Omental fat pad (tissue), 4 donors: ENCODE results near the gene ASPHD2. TPM values are rescaled to one million over a fixed set of nuclear protein-coding genes. Genes with fewer than 3 reads are reported as not detected.
"Not testable (repeated sequence)": the region's sequence is repeated elsewhere in the genome, so short reads cannot be mapped to it uniquely, and the experiment has no call there.

ENCODE experiments used
- ATAC-seq: fragments of 150-250 bp; one replicate; pipeline ENCODE4 v1.9.1; 2016; ENCODE audit warnings: mild to moderate bottlenecking, moderate library complexity; ENCODE audit not compliant: low FRiP score
- DNase-seq: peaks from one replicate; pipeline ENCODE4 v3.0.0-alpha.2; 2019; ENCODE audit warnings: low spot score
- CTCF ChIP-seq, 3 donors: fragments of 450-650 bp; IDR thresholded peaks; one replicate each; pipeline ENCODE4 v1.5.1; 2016 to 2017; ENCODE audit warnings: antibody characterized with exemption in 3 of 3, mild to moderate bottlenecking in 3 of 3, moderate library complexity in 2 of 3
- total RNA-seq, 4 donors: library from RNA; depleted of rRNA; stranded (reverse); fragments of >200 nt; gene quantifications; one replicate each; pipeline ENCODE4 v1.1.0, GENCODE V29; 2016

The ASPHD2 gene
- total RNA-seq, 4 donors from 2014 or later = 0.32 to 2.0 (median 0.95) TPM

GRCh38 chr22:26431261-26431995 is 2.4 kb downstream of the ASPHD2 start:
- ATAC-seq = no peak

GRCh38 chr22:26432619-26433311 is 3.7 kb downstream of the ASPHD2 start:
- no peak for ATAC-seq
- no peak for DNase-seq
- TF ChIP-seq CTCF (IDR thresholded peaks at IDR 0.05) = no peak

More at GRCh38 chr22:26431261-26431995, 2.4 kb downstream of the ASPHD2 start:
- DNase-seq = no peak
- TF ChIP-seq CTCF (IDR thresholded peaks at IDR 0.05) = no peak

- DNase-seq = no peak
- no peak for TF ChIP-seq CTCF (IDR thresholded peaks at IDR 0.05)
- no peak for ATAC-seq
Measured at GRCh38 chr22:26433805-26434204, 4.7 kb downstream of the ASPHD2 start.

GRCh38 chr22:26435327-26436093 is 6.5 kb downstream of the ASPHD2 start:
- TF ChIP-seq CTCF (IDR thresholded peaks at IDR 0.05) = no peak
- DNase-seq (no peak), ATAC-seq (no peak)

- DNase-seq (no peak), ATAC-seq (no peak)
- TF ChIP-seq CTCF (IDR thresholded peaks at IDR 0.05) = no peak
Measured at GRCh38 chr22:26436903-26437515, 7.9 kb downstream of the ASPHD2 start.

GRCh38 chr22:26437694-26438392 is 8.8 kb downstream of the ASPHD2 start:
- DNase-seq = no peak

GRCh38 chr22:26438776-26439175 is 9.7 kb downstream of the ASPHD2 start:
- not testable (repeated sequence) for ATAC-seq

More at GRCh38 chr22:26437694-26438392, 8.8 kb downstream of the ASPHD2 start:
- ATAC-seq = no peak
- no peak for TF ChIP-seq CTCF (IDR thresholded peaks at IDR 0.05)

More at GRCh38 chr22:26438776-26439175, 9.7 kb downstream of the ASPHD2 start:
- not testable (repeated sequence) for DNase-seq
